Breast epithelium (tissue), 4 donors: ENCODE results near the gene SAFB. TPM values are rescaled to one million over a fixed set of nuclear protein-coding genes. Genes with fewer than 3 reads are reported as not detected.

ENCODE experiments used
- DNase-seq, 2 donors: peaks; one replicate each; pipeline ENCODE4 v3.0.0-alpha.2; 2019; ENCODE audit warnings: low spot score in 2 of 2
- H3K27ac ChIP-seq, 2 donors: fragments of 200-600 bp; sonication (generic) in 1 of 2; one replicate each; pipeline ENCODE4 v1.5.1; 2016 to 2019; ENCODE audit warnings: mild to moderate bottlenecking in 1 of 2
- H3K27me3 ChIP-seq, 2 donors: fragments of 200-600 bp; sonication (generic) in 1 of 2; one replicate each; pipeline versions ENCODE4 v1.5.1 to v1.6.0; 2017 to 2019; ENCODE audit warnings: control low read depth in 1 of 2, mild to moderate bottlenecking in 1 of 2
- H3K36me3 ChIP-seq: fragments of 200-600 bp; one replicate; pipeline ENCODE4 v1.5.1; 2019
- H3K4me1 ChIP-seq, 2 donors: fragments of 200-600 bp; sonication (generic); one replicate each; pipeline ENCODE4 v1.5.1; 2016 to 2019; ENCODE audit warnings: control low read depth in 1 of 2
- H3K4me3 ChIP-seq, 3 donors: fragments of 200-600 bp; sonication (generic); 1 replicate in 2 of 3; 2 replicates in 1 of 3; pipeline ENCODE4 v1.5.1; 2016 to 2019; ENCODE audit warnings: mild to moderate bottlenecking in 3 of 3, moderate library complexity in 2 of 3
- H3K9me3 ChIP-seq, 2 donors: fragments of 200-600 bp; sonication (generic) in 1 of 2; one replicate each; pipeline ENCODE4 v1.5.1; 2016 to 2019; ENCODE audit warnings: control low read depth in 1 of 2
- POLR2A ChIP-seq: fragments of 450-650 bp; IDR thresholded peaks from one replicate; pipeline ENCODE4 v1.6.1; 2016; ENCODE audit warnings: antibody characterized with exemption, mild to moderate bottlenecking, moderate library complexity
- POLR2AphosphoS5 ChIP-seq, 3 donors: sonication (generic); formaldehyde crosslinking; IDR thresholded peaks; one replicate each; pipeline ENCODE4 v1.6.1; 2017; ENCODE audit warnings: antibody characterized with exemption in 3 of 3
- intact Hi-C: fragments of 100-400 bp; cut with DNase I; formaldehyde crosslinking; loops from one replicate; pipeline ENCODE4 v1.15.1; 2023; ENCODE audit warnings: low total_unique reads
- total RNA-seq, 3 donors: library from RNA; depleted of rRNA; stranded (reverse); fragments of >200 nt; gene quantifications; one replicate each; pipeline ENCODE4 v1.1.0, GENCODE V29; 2016
- TF ChIP-seq, protein P1 (sequence below), 3 donors: fragments of 450-650 bp; IDR thresholded peaks; one replicate each; pipeline ENCODE4 v1.5.1; 2016 to 2017; ENCODE audit warnings: antibody characterized with exemption in 3 of 3, mild to moderate bottlenecking in 3 of 3, moderate library complexity in 3 of 3

Gene SAFB
- total RNA-seq, 3 donors from 2014 or later: 64.2 to 112 (median 111) TPM

DNA sequence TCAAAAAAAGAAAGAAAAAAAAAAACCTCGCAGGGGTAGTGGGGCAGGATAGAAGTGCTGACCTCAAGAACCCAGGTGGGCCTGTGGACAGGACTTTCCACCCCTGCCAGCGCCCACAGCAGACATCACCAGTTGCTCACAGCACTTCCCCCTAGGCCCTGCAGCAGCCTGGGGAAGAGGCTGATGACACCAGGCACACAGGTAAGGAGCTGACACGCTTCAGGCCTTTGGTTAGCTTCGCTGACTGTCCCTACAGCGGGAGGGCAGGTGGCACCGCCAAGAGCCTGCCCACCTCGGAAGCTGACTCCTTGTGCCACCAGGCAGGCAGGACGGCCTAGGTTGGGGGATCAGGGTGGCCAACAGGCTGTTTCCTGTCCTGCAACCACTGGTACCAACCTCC, 88.1 kb downstream of the SAFB start:
- intact Hi-C loops: no loop called here
- Histone ChIP-seq H3K9me3 (no peaks in the 10 kb centered on the region), H3K36me3 (peaks cover 19% of the 10 kb centered on the region)

DNA sequence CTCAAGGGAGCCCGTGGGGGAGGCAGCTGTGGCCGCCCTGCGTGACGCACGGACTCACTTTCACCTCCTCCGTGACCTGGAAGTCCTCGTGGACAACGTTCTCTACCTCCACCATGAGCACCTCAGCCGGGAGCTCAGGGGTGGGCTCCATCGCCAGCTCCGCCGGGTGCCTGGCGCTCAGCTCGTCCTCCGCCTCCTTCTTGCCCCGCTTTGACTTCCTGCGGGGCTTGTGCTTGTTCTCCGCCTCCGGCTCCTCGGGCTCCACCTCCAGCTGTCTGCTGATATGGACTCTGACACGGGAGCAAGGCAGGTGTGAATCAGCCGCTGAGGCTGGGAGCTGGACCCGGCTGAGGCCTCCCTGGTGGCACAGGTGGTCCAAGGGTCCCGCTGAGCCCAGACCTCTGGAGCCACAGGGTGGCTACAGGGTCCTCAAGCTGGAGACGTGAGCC, 88.9 kb downstream of the SAFB start:
- Histone ChIP-seq H3K4me3 (no peak overlapping the region), H3K27me3 (no peaks in the 10 kb centered on the region), H3K9me3 (no peaks in the 10 kb centered on the region), H3K36me3 (peaks cover 17% of the 10 kb centered on the region), H3K4me1 (no peaks in the 10 kb centered on the region), H3K27ac (no peak overlapping the region)
- no peak for TF ChIP-seq POLR2A
- TF ChIP-seq, protein P1, sequence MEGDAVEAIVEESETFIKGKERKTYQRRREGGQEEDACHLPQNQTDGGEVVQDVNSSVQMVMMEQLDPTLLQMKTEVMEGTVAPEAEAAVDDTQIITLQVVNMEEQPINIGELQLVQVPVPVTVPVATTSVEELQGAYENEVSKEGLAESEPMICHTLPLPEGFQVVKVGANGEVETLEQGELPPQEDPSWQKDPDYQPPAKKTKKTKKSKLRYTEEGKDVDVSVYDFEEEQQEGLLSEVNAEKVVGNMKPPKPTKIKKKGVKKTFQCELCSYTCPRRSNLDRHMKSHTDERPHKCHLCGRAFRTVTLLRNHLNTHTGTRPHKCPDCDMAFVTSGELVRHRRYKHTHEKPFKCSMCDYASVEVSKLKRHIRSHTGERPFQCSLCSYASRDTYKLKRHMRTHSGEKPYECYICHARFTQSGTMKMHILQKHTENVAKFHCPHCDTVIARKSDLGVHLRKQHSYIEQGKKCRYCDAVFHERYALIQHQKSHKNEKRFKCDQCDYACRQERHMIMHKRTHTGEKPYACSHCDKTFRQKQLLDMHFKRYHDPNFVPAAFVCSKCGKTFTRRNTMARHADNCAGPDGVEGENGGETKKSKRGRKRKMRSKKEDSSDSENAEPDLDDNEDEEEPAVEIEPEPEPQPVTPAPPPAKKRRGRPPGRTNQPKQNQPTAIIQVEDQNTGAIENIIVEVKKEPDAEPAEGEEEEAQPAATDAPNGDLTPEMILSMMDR (IDR thresholded peaks at IDR 0.05): no peak
- intact Hi-C loops: no loop called here
- no peak for DNase-seq

More for the DNA sequence above, 88.1 kb downstream of the SAFB start:
- H3K27me3 ChIP-seq: no peaks in the 10 kb centered on the region
- no peaks in the 10 kb centered on the region for H3K4me1 ChIP-seq
- TF ChIP-seq, protein P1 (IDR thresholded peaks at IDR 0.05): no peak
- no peak for TF ChIP-seq POLR2AphosphoS5 (IDR thresholded peaks at IDR 0.05)
- TF ChIP-seq POLR2A: no peak
- H3K27ac ChIP-seq: no peak overlapping the region
- H3K4me3 ChIP-seq: no peak overlapping the region
- DNase-seq: no peak

DNA sequence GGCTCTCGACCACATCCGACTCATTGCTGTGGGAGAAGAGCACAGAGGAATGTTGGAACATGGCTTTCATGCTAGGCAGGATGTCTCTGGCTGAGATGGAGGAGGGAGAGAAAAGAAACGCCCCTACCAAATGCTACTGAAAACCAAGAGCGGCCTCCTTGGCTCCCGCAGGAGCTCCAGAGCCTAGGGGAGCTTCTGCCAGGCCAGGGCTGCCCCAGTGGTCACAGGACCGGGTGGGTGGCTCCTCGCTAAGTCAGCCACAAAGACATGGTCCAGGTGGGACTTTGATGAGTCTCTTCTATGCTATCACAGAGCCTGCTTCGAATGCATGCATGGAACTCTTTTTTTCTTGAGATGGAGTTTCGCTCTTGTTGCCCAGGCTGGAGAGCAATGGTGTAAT, 90.3 kb downstream of the SAFB start:
- no peak overlapping the region for H3K27ac ChIP-seq
- TF ChIP-seq, protein P1 (IDR thresholded peaks at IDR 0.05): no peak
- TF ChIP-seq POLR2A: no peak
- TF ChIP-seq POLR2AphosphoS5 (IDR thresholded peaks at IDR 0.05): no peak
- peaks cover 8% of the 10 kb centered on the region for H3K36me3 ChIP-seq
- intact Hi-C loops: no loop called here
- no peaks in the 10 kb centered on the region for H3K9me3 ChIP-seq
- no peak overlapping the region for H3K4me3 ChIP-seq
- no peaks in the 10 kb centered on the region for H3K27me3 ChIP-seq
- peaks cover 0 to 3% of the 10 kb centered on the region in 2 donors for H3K4me1 ChIP-seq
- no peak for DNase-seq

DNA sequence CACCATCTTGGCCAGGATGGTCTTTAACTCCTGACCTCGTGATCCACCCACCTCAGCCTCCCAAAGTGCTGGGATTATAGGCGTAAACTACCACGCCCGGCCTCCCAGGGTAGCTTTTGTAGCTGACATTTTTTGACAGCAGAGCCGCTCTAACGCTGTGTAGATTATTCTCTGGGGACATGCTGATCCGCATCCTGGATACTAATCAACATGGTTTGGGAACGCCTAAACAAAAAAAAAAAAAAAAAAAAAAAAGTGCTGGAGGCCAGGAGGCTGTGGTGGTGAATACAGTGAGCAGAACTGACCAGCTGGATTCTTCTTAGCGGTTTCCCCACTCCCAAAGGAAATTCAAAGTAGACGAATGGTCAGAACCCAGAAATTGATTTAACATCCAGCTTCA, 91.9 kb downstream of the SAFB start:
- Histone ChIP-seq H3K27ac (no peak overlapping the region), H3K4me3 (no peak overlapping the region), H3K27me3 (no peaks in the 10 kb centered on the region), H3K4me1 (peaks cover 0 to 14% of the 10 kb centered on the region in 2 donors), H3K9me3 (no peaks in the 10 kb centered on the region), H3K36me3 (peaks cover 5% of the 10 kb centered on the region)
- DNase-seq: no peak
- intact Hi-C loops: no loop called here
- TF ChIP-seq, protein P1 (IDR thresholded peaks at IDR 0.05): no peak
- TF ChIP-seq POLR2A (no peak), POLR2AphosphoS5 (IDR thresholded peaks at IDR 0.05) (no peak)

DNA sequence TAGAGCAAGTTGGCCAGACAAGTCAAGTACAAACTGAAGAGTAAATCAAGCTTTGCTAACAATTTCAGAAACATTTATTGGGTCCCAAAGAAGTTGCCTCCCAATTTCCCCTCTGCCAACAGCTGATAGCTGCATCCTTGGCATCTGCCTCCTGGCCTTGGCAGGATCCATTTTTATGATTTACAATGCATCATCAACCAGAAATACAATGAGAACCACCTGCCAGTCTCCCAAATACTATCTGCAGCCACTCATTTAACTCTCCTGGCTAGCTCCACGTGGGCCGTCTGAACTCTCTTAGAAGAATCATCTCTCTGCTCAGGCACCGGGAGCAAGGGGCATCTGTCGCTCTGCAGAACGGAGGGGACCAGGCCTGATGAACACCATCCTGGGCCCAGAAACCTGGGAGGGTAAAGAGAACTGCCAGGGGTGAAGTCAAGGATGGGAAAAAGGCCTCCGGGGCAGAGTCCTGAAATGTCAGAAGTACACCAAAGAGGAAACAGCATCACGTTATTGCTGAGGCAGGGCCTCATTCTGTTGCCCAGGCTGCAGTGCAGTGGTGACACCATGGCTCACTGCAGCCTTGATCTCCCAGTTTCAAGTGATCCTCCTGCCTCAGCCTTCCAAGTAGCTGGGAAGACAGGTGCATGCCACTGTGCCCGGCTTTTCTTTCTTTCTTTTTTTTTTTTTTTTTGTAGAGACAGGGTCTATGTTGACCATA, 94.5 kb downstream of the SAFB start:
- Histone ChIP-seq H3K4me1 (peaks cover 0 to 14% of the 10 kb centered on the region in 2 donors), H3K9me3 (no peaks in the 10 kb centered on the region), H3K27me3 (no peaks in the 10 kb centered on the region), H3K4me3 (no peak overlapping the region), H3K36me3 (peaks cover 1% of the 10 kb centered on the region), H3K27ac (no peak overlapping the region)
- intact Hi-C loops: no loop called here
- DNase-seq: no peak
- TF ChIP-seq, protein P1 (IDR thresholded peaks at IDR 0.05): no peak
- TF ChIP-seq POLR2A (no peak), POLR2AphosphoS5 (IDR thresholded peaks at IDR 0.05) (no peak)
